PC-3 (cell line): Measurements from ENCODE around the gene CENPF.

ENCODE experiments used
- EZH2 ChIP-seq: fragments of 300-600 bp; sonication (generic); IDR thresholded peaks from one replicate; pipeline ENCODE4 v1.6.1; 2017; ENCODE audit warnings: antibody characterized with exemption, mild to moderate bottlenecking, low read length; ENCODE audit not compliant: unreplicated experiment
- EZH2phosphoT487 ChIP-seq: fragments of 300-600 bp; sonication (generic); IDR thresholded peaks from 2 replicates; pipeline ENCODE4 v1.6.1; 2018; ENCODE audit warnings: mild to moderate bottlenecking, antibody characterized with exemption, low read length, borderline replicate concordance
- TF ChIP-seq, protein P1 (sequence below): fragments of 300-600 bp; sonication (generic); conservative IDR thresholded peaks from 2 replicates; pipeline ENCODE4 v1.5.1; 2017; ENCODE audit warnings: antibody characterized with exemption, low read depth, mild to moderate bottlenecking, low read length

DNA sequence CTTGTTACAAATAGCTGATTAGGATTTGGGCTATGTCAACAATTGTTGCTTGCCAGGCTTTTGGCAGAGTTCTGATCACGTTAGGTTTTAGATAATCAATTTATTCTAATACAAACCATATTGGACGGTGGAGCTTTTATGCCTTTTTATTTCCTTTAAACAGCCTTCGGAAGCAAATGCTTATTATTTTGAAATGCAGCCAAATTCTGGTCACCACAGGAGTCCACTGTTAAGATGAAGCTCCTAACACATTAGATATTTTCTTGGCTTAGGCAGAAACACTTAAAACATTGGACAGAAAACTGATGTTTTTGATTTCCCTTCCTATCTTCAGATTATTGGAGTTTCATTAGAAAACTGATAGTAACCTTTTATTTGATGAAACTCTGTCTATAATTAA is 82.9 kb downstream of the CENPF start:
- TF ChIP-seq, protein P1, sequence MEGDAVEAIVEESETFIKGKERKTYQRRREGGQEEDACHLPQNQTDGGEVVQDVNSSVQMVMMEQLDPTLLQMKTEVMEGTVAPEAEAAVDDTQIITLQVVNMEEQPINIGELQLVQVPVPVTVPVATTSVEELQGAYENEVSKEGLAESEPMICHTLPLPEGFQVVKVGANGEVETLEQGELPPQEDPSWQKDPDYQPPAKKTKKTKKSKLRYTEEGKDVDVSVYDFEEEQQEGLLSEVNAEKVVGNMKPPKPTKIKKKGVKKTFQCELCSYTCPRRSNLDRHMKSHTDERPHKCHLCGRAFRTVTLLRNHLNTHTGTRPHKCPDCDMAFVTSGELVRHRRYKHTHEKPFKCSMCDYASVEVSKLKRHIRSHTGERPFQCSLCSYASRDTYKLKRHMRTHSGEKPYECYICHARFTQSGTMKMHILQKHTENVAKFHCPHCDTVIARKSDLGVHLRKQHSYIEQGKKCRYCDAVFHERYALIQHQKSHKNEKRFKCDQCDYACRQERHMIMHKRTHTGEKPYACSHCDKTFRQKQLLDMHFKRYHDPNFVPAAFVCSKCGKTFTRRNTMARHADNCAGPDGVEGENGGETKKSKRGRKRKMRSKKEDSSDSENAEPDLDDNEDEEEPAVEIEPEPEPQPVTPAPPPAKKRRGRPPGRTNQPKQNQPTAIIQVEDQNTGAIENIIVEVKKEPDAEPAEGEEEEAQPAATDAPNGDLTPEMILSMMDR = no peak
- TF ChIP-seq EZH2phosphoT487 (no peak), EZH2 (no peak)
